H9 (cell line): ENCODE data around the gene HBS1L. TPM values are rescaled to one million over a fixed set of nuclear protein-coding genes. Genes with fewer than 3 reads are reported as not detected.

Source experiments
- DNase-seq: peaks from one replicate; pipeline ENCODE4 v3.0.0-alpha.2; 2017
- H2AFZ ChIP-seq: one replicate; pipeline ENCODE4 v1.6.1; 2013; ENCODE audit warnings: mild to moderate bottlenecking, low read length, control low read depth, moderate library complexity
- H2AK5ac ChIP-seq: 2 replicates; pipeline ENCODE4 v1.6.1; 2013; ENCODE audit warnings: low read length, control low read depth, mixed read lengths; ENCODE audit not compliant: insufficient read length
- H2BK120ac ChIP-seq: one replicate; pipeline ENCODE4 v1.6.1; 2013; ENCODE audit warnings: low read depth, mild to moderate bottlenecking, low read length, control low read depth, inconsistent platforms; ENCODE audit not compliant: poor library complexity, severe bottlenecking
- H2BK12ac ChIP-seq: 2 replicates; pipeline ENCODE4 v1.6.1; 2013; ENCODE audit warnings: low read length, control low read depth, mixed read lengths, low read depth; ENCODE audit not compliant: insufficient read length
- H2BK15ac ChIP-seq: 2 replicates; pipeline ENCODE4 v1.6.1; 2013; ENCODE audit warnings: low read depth, low read length, control low read depth
- H2BK20ac ChIP-seq: one replicate; pipeline ENCODE4 v1.6.1; 2013; ENCODE audit warnings: low read depth, mild to moderate bottlenecking, low read length, control low read depth, inconsistent platforms; ENCODE audit not compliant: poor library complexity, severe bottlenecking
- H2BK5ac ChIP-seq: 2 replicates; pipeline ENCODE4 v1.6.1; 2013; ENCODE audit warnings: low read length, control low read depth, mixed read lengths; ENCODE audit not compliant: insufficient read length
- H3K14ac ChIP-seq: 2 replicates; pipeline ENCODE4 v1.6.1; 2013; ENCODE audit warnings: low read length, control low read depth; ENCODE audit not compliant: insufficient read depth
- H3K18ac ChIP-seq: 2 replicates; pipeline ENCODE4 v1.6.1; 2013; ENCODE audit warnings: low read depth, mild to moderate bottlenecking, mixed read lengths, low read length, control low read depth; ENCODE audit not compliant: insufficient read length
- H3K23ac ChIP-seq: 2 replicates; pipeline ENCODE4 v1.6.1; 2013; ENCODE audit warnings: low read length, control low read depth, mixed read lengths, low read depth; ENCODE audit not compliant: insufficient read length
- H3K23me2 ChIP-seq: 2 replicates; pipeline ENCODE4 v1.6.1; 2013; ENCODE audit warnings: low read depth, mild to moderate bottlenecking, mixed read lengths, low read length, control low read depth; ENCODE audit not compliant: insufficient read length, poor library complexity, severe bottlenecking
- H3K27ac ChIP-seq: 2 replicates; pipeline ENCODE4 v1.5.1; 2013; ENCODE audit warnings: low read length, control low read depth, mixed read lengths, low read depth; ENCODE audit not compliant: insufficient read length
- H3K27me3 ChIP-seq: 2 replicates; pipeline ENCODE4 v1.6.1; 2013; ENCODE audit warnings: low read length, control low read depth, inconsistent platforms; ENCODE audit not compliant: insufficient read depth
- H3K4ac ChIP-seq: 2 replicates; pipeline ENCODE4 v1.6.1; 2013; ENCODE audit warnings: low read depth, mild to moderate bottlenecking, control low read depth, inconsistent platforms, low read length, moderate library complexity
- H3K4me1 ChIP-seq: 2 replicates; pipeline ENCODE4 v1.6.1; 2013; ENCODE audit warnings: low read length, control low read depth, inconsistent platforms; ENCODE audit not compliant: insufficient read depth
- H3K4me2 ChIP-seq: 2 replicates; pipeline ENCODE4 v1.6.1; 2013; ENCODE audit warnings: low read length, control low read depth, mixed read lengths; ENCODE audit not compliant: insufficient read length, insufficient read depth
- H3K56ac ChIP-seq: 2 replicates; pipeline ENCODE4 v1.6.1; 2013; ENCODE audit warnings: low read depth, mild to moderate bottlenecking, mixed read lengths, low read length, control low read depth; ENCODE audit not compliant: insufficient read length
- H3K79me1 ChIP-seq: 2 replicates; pipeline ENCODE4 v1.6.1; 2013; ENCODE audit warnings: low read depth, mild to moderate bottlenecking, moderate library complexity, low read length, control low read depth, inconsistent platforms; ENCODE audit not compliant: insufficient read depth, poor library complexity, severe bottlenecking
- H3K79me2 ChIP-seq: 2 replicates; pipeline ENCODE4 v1.6.1; 2013; ENCODE audit warnings: low read length, control low read depth, inconsistent platforms; ENCODE audit not compliant: insufficient read depth
- H3K9ac ChIP-seq: 2 replicates; pipeline ENCODE4 v1.6.1; 2013; ENCODE audit warnings: low read length, control low read depth, mixed read lengths; ENCODE audit not compliant: insufficient read length; ENCODE audit errors: extremely low read depth
- H3K9me3 ChIP-seq: one replicate; pipeline ENCODE4 v1.6.1; 2013; ENCODE audit warnings: low read depth, low read length, inconsistent platforms; ENCODE audit not compliant: control insufficient read depth
- H3T11ph ChIP-seq: one replicate; pipeline ENCODE4 v1.6.1; 2013; ENCODE audit warnings: mild to moderate bottlenecking, low read length, control low read depth, inconsistent platforms
- H4K20me1 ChIP-seq: one replicate; pipeline ENCODE4 v1.6.1; 2013; ENCODE audit not compliant: control insufficient read depth, insufficient read length, insufficient read depth
- H4K5ac ChIP-seq: 2 replicates; pipeline ENCODE4 v1.6.1; 2013; ENCODE audit warnings: low read depth, mild to moderate bottlenecking, mixed read lengths, low read length, control low read depth; ENCODE audit not compliant: insufficient read length
- H4K8ac ChIP-seq: replicated peaks from 2 replicates; pipeline ENCODE4 v1.6.1; 2013; ENCODE audit warnings: low read length, control low read depth, mixed read lengths, low read depth; ENCODE audit not compliant: insufficient read length
- H4K91ac ChIP-seq: 2 replicates; pipeline ENCODE4 v1.6.1; 2013; ENCODE audit warnings: low read depth, mild to moderate bottlenecking, moderate library complexity, mixed read lengths, low read length, control low read depth; ENCODE audit not compliant: insufficient read length
- H3K27ac Mint-ChIP-seq, 3 experiments: 2 replicates in 2 of 3; 3 replicates in 1 of 3; pipeline ENCODE4 v1.8.0; 2020 to 2021; ENCODE audit warnings: mixed read lengths in 3 of 3, mild to moderate bottlenecking in 1 of 3, moderate library complexity in 1 of 3
- H3K27me3 Mint-ChIP-seq: 2 replicates; pipeline ENCODE4 v1.8.0; 2021; ENCODE audit warnings: low read depth, mild to moderate bottlenecking, moderate library complexity, mixed read lengths
- H3K36me3 Mint-ChIP-seq, 3 experiments: 2 replicates in 2 of 3; 3 replicates in 1 of 3; pipeline ENCODE4 v1.8.0; 2020 to 2021; ENCODE audit warnings: low read depth in 3 of 3, mixed read lengths in 3 of 3; ENCODE audit not compliant: insufficient read depth in 1 of 3
- H3K4me1 Mint-ChIP-seq, 2 experiments: 2 replicates each; pipeline ENCODE4 v1.8.0; 2020; ENCODE audit warnings: mixed read lengths in 2 of 2
- H3K4me3 Mint-ChIP-seq, 2 experiments: 2 replicates in 1 of 2; 3 replicates in 1 of 2; pipeline ENCODE4 v1.8.0; 2020 to 2021; ENCODE audit warnings: mild to moderate bottlenecking in 2 of 2, mixed read lengths in 2 of 2, moderate library complexity in 1 of 2
- H3K9me3 Mint-ChIP-seq, 2 experiments: 2 replicates in 1 of 2; 3 replicates in 1 of 2; pipeline ENCODE4 v1.8.0; 2020; ENCODE audit warnings: mild to moderate bottlenecking in 2 of 2, mixed read lengths in 2 of 2, moderate library complexity in 1 of 2
- whole genome bisulfite sequencing: extraction: QIAGEN DNeasy Blood & Tissue Kit; methylation state at CpG from one replicate; pipeline ENCODE4 v1.1.7; 2013; ENCODE audit warnings: missing lambda C conversion rate, low lambda C conversion rate, mixed read lengths; ENCODE audit not compliant: insufficient read length; ENCODE audit errors: extremely low coverage; 5-methylcytosine and 5-hydroxymethylcytosine counted together
- total RNA-seq: library from RNA; stranded (reverse); gene quantifications from 2 replicates; pipeline ENCODE4 v1.2.1, GENCODE V29; 2021
- TF ChIP-seq, protein P1 (sequence below): fragments of 200-600 bp; sonication (generic); conservative IDR thresholded peaks from 3 replicates; pipeline ENCODE4 v1.8.0; 2021; ENCODE audit warnings: antibody characterized with exemption, mild to moderate bottlenecking

The HBS1L gene
- total RNA-seq, 1 experiment from 2014 or later = 110 TPM

DNA sequence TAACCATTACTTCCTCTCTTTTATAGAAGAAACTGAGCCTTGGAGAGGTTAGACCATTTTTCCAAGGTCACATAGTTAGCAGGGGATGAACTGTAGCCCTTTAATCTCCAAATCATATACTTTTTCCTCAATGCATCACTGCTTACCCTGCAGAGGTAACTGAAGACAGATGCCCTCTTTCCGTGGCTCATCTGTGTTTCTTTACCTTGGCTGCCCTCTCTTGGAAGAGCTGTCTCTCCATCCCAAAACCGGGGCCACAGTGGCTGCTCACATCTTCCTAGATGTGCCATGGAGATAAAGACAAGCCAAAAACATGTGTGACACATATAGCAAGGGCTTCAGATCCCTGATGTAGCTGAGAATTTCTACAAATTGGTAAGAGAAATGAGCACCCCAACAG is 104.1 kb downstream of the HBS1L start:
- Histone ChIP-seq H3K23ac (no peak overlapping the region), H3K79me1 (no peaks in the 10 kb centered on the region), H3K27ac (no peak overlapping the region), H2BK15ac (no peak overlapping the region), H2AK5ac (no peak overlapping the region), H3K56ac (no peak overlapping the region), H3K18ac (no peak overlapping the region), H3K4me2 (no peak overlapping the region), H3K23me2 (no peaks in the 10 kb centered on the region), H2AFZ (no peak overlapping the region), H4K91ac (no peak overlapping the region), H4K5ac (no peak overlapping the region), H3K14ac (no peak overlapping the region), H4K8ac (no peak overlapping the region), H2BK5ac (no peak overlapping the region), H2BK12ac (no peak overlapping the region), H4K20me1 (no peaks in the 10 kb centered on the region), H3K27me3 (no peaks in the 10 kb centered on the region), H3K4ac (no peak overlapping the region), H3K9ac (no peak overlapping the region), H2BK20ac (no peak overlapping the region), H3T11ph (no peak overlapping the region), H2BK120ac (no peak overlapping the region), H3K9me3 (no peaks in the 10 kb centered on the region), H3K79me2 (no peaks in the 10 kb centered on the region), H3K4me1 (no peaks in the 10 kb centered on the region)
- WGBS = no CpG with 5 or more reads among the region's 2 CpGs
- DNase-seq = no peak
- TF ChIP-seq, protein P1, sequence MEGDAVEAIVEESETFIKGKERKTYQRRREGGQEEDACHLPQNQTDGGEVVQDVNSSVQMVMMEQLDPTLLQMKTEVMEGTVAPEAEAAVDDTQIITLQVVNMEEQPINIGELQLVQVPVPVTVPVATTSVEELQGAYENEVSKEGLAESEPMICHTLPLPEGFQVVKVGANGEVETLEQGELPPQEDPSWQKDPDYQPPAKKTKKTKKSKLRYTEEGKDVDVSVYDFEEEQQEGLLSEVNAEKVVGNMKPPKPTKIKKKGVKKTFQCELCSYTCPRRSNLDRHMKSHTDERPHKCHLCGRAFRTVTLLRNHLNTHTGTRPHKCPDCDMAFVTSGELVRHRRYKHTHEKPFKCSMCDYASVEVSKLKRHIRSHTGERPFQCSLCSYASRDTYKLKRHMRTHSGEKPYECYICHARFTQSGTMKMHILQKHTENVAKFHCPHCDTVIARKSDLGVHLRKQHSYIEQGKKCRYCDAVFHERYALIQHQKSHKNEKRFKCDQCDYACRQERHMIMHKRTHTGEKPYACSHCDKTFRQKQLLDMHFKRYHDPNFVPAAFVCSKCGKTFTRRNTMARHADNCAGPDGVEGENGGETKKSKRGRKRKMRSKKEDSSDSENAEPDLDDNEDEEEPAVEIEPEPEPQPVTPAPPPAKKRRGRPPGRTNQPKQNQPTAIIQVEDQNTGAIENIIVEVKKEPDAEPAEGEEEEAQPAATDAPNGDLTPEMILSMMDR = no peak
- no peaks in the 10 kb centered on the region; a peak in 1 of 5 replicates for H3K9me3 Mint-ChIP-seq
- no peaks in the 10 kb centered on the region for H3K36me3 Mint-ChIP-seq
- H3K4me1 Mint-ChIP-seq = peaks cover 0 to 6% of the 10 kb centered on the region in 2 experiments; a peak in 1 of 4 replicates
- H3K27ac Mint-ChIP-seq = no peak overlapping the region; a peak in 1 of 7 replicates
- no peaks in the 10 kb centered on the region; the same call in none of the 2 replicates for H3K27me3 Mint-ChIP-seq
- no peak overlapping the region for H3K4me3 Mint-ChIP-seq
